K562 (cell line): ENCODE results near the gene SPOCK2. TPM values are rescaled to one million over a fixed set of nuclear protein-coding genes. Genes with fewer than 3 reads are reported as not detected.

Experiments
- ARNT ChIP-seq, 2 experiments: fragments of 450-650 bp; IDR thresholded peaks; 2 replicates each; pipeline ENCODE4 v1.6.1; 2016; ENCODE audit warnings: mild to moderate bottlenecking in 1 of 2
- ATF1 ChIP-seq, 2 experiments: fragments of 450-650 bp in 1 of 2; IDR thresholded peaks; 2 replicates each; pipeline ENCODE4 v1.6.1; 2016; ENCODE audit warnings: missing compliant biosample characterization in 1 of 2, missing genetic modification characterization in 1 of 2
- ELF4 ChIP-seq: fragments of 450-650 bp; formaldehyde crosslinking; IDR thresholded peaks from 2 replicates; pipeline ENCODE4 v1.4.0; 2022; ENCODE audit warnings: missing genetic modification characterization
- STAT5A ChIP-seq: IDR thresholded peaks from 2 replicates; pipeline ENCODE4 v1.6.1; 2012; ENCODE audit warnings: low read length, inconsistent platforms, borderline replicate concordance
- ZBTB40 ChIP-seq, 2 experiments: fragments of 450-650 bp in 1 of 2; sonication (generic) in 1 of 2; formaldehyde crosslinking in 1 of 2; IDR thresholded peaks; 2 replicates each; pipeline versions ENCODE4 v1.7.1 to v1.9.0; 2016 to 2022; ENCODE audit warnings: inconsistent platforms in 1 of 2, mild to moderate bottlenecking in 1 of 2, missing genetic modification reagents in 1 of 2
- ZNF175 ChIP-seq: fragments of 200-800 bp; sonication (Bioruptor generic); IDR thresholded peaks from 2 replicates; pipeline ENCODE4 v1.6.1; 2016; ENCODE audit warnings: low read depth, mild to moderate bottlenecking, missing genetic modification characterization, missing compliant biosample characterization
- polyA plus RNA-seq, 8 experiments: library from polyadenylated mRNA; depleted of rRNA in 4 of 8; stranded (reverse) in 5 of 8; unstranded in 3 of 8; fragments of >200 nt; fragmentation: Nextera tagmentation in 2 of 8; fragmentation: Illumina TruSeq in 1 of 8; extraction: Ambion mirVana in 2 of 8; extraction: Trizol in 1 of 8; gene quantifications; 2 replicates each; pipeline versions ENCODE4 v1.2.1 to v1.2.3, GENCODE V29; 2011 to 2014; ENCODE audit warnings: inconsistent platforms in 1 of 8, missing spikeins in 1 of 8
- total RNA-seq, 7 experiments: library from RNA; depleted of rRNA in 6 of 7; stranded (reverse); fragments of >200 nt in 6 of 7; fragmentation: Illumina TruSeq in 2 of 7; extraction: Trizol in 2 of 7; gene quantifications; 2 replicates each; pipeline versions ENCODE4 v1.2.1 to v1.2.3, GENCODE V29; 2011 to 2021; ENCODE audit warnings: low replicate concordance in 1 of 7
- TF ChIP-seq, protein P1 (sequence below): fragments of 450-650 bp; IDR thresholded peaks from 2 replicates; pipeline ENCODE4 v1.6.1; 2018; ENCODE audit warnings: mild to moderate bottlenecking, low read depth; ENCODE audit not compliant: partially characterized antibody

SPOCK2 gene
- total and polyA plus RNA-seq, 9 of the 15 experiments (the other 6 are each of a cell fraction or from before 2014, with no cell fraction given), result 0.04 to 0.86 (median 0.11) TPM; not detected in 2

GRCh38 chr10:72089618-72090017, 1.3 kb upstream of the SPOCK2 start (continued):
- TF ChIP-seq ZBTB40 (IDR thresholded peaks at IDR 0.05) (no peak), ZBTB40 (CRISPR knock-in tag; IDR thresholded peaks at IDR 0.05) (no peak), ZNF175 (no peak), ATF1 (CRISPR knock-in tag; IDR thresholded peaks at IDR 0.05) (no peak), ATF1 (tag; IDR thresholded peaks at IDR 0.05) (no peak), STAT5A (no peak), ARNT (IDR thresholded peaks at IDR 0.05) (no peak), ELF4 (no peak)
- TF ChIP-seq, protein P1, sequence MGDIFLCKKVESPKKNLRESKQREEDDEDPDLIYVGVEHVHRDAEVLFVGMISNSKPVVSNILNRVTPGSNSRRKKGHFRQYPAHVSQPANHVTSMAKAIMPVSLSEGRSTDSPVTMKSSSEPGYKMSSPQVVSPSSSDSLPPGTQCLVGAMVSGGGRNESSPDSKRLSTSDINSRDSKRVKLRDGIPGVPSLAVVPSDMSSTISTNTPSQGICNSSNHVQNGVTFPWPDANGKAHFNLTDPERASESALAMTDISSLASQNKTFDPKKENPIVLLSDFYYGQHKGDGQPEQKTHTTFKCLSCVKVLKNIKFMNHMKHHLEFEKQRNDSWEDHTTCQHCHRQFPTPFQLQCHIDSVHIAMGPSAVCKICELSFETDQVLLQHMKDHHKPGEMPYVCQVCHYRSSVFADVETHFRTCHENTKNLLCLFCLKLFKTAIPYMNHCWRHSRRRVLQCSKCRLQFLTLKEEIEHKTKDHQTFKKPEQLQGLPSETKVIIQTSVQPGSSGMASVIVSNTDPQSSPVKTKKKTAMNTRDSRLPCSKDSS, result no peak
